GM19397 (cell line): ENCODE results near the gene THBS2.
"Not testable (repeated sequence)": the region's sequence is repeated elsewhere in the genome, so short reads cannot be mapped to it uniquely, and the experiment has no call there.

Experiments
- ATAC-seq: cut with Tn5 transposase; IDR thresholded peaks from one replicate; pipeline ENCODE4 v1.9.1; 2021; ENCODE audit warnings: mild to moderate bottlenecking, moderate library complexity; ENCODE audit not compliant: unreplicated experiment

Gene THBS2

DNA sequence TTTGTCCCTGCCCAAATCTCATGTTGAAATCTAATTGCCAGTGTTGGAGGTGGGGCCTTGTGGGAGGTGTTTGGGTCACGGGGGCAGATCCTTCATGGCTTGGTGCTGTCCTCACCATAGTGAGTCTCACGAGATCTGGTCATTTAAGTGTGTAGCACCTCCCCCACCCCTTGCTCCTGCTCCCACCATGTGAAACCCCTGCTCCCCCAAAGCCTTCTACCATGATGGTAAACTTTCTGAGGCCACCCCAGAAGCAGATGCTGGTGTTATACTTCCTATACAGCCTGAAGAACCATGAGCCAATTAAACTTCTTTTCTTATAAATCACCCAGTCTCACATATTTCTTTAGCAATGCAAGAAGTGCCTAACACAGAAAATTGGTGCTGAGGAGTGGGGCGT is 19.9 kb upstream of the THBS2 start:
- no peak for ATAC-seq

DNA sequence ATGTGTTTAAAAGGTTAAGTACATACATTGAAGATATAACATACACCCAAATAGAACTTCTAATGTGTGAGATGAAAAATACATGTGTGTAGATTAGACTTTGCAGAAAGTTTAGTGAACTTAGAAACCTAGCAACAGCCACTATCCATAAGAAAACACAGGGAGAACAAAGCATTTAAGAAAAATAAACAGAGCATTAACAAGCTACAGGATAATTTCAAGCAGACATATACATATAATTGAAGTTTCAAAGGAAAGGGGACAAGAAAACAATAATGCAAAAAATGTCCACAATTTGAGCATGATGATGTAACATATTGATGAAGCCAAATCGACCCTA is 18.2 kb upstream of the THBS2 start:
- no peak for ATAC-seq

DNA sequence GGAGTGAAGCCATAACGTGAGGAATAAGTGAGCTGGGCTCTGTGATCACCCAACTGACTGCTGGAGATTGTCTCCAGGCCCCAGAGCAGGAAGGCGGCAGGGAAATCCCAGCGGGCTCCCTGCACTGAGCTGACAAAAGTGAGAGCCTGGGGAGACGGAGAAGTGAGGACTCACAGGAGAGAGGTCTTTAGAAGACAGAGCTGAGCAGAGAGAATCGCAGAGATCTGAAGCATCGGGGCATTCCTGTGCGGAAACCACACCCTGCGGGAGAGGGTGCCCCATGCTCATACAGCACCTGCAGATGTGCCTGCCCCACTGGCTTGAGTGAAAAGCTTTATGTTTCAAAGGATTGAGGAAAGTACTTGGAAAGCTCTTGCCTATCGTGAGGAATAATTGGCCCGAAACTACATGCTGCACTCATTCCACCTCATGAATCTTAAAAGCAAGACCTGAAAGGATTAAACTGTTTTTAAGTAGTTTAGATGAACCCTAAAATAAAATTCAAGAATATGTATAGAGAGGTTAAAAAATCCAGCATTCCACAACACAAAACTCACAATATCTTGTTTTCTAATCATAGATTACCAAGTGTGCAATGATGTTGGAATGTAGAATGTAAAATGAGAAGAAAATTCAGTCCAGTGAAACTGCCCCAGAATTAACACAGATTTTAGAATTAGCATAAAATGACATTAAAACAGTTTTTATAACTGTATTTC is 17.7 kb upstream of the THBS2 start:
- no peak for ATAC-seq

DNA sequence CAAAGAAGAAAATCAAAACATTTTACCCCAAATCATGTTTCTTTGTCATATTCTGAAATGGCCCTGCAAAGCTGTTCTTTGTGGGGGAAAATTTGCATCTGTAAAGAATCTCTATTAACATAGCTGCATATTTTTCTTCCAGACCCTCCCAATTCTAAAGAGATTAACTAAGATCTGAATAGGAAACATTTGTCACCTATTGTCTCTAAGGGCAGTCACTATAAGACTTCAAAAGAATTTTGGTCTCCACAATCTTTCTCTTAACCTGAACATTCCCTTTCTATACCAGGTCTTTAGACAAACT is 16.4 kb upstream of the THBS2 start:
- ATAC-seq, result not testable (repeated sequence)

DNA sequence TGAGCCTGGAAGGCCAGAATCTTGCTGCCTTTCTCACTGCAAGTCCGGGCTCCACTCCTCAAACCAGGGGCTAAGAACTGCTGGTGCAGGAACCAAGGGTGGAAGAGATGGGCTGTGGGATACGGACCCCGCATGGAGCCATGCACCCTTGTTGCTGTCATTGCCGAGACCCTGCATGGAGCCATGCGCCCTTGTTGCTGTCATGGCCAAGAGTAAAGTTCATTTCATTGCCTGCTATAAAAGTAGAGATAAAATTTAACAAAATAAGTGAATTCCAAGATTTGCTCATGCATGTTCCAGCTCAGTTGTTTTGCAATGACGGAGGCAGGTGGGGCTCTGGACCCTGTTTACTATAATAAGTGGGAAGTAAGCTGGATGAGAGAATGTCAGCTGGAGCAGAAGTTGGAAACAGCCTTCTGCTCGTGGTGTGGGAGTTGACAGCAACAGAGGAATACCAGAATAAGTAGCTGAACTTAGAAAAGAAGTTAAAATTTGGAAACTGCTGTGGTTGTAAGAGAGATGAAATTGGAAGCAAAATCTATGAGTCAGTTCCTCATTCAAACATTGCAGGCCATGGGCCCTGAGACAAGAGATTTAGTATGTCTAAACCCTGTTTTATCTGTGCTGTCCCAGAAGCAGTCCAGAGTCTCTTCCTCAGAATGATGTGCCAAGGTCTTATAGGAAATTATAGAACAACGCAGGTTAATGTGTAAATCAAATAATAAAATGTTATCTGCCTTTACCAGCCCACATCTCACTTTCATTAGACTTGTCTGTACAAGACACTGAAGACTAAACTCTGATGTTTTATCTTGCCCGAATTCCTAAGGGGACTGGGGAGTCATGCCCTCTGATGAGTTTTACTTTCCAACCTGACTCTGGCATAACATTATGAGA is 15.8 kb upstream of the THBS2 start:
- no peak for ATAC-seq

DNA sequence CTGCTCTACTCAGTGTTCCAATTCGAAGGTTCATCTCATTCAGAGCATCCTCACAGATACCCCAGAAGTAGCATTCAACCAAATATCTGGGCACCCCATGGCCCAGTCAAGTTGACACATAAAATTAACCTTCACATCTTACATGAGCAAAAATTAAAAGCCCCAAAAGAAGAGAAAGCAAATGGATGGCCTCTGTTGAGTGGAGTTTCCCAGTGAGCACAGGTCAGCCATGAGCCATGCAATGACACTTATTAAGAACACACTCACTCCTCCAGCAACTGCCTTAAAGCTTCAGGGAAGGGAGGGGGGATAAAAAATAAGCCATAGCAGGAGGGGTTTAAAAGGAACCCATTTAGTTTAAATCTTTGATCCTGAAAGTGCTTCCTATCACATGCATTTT is 14.6 kb upstream of the THBS2 start:
- ATAC-seq, result no peak

DNA sequence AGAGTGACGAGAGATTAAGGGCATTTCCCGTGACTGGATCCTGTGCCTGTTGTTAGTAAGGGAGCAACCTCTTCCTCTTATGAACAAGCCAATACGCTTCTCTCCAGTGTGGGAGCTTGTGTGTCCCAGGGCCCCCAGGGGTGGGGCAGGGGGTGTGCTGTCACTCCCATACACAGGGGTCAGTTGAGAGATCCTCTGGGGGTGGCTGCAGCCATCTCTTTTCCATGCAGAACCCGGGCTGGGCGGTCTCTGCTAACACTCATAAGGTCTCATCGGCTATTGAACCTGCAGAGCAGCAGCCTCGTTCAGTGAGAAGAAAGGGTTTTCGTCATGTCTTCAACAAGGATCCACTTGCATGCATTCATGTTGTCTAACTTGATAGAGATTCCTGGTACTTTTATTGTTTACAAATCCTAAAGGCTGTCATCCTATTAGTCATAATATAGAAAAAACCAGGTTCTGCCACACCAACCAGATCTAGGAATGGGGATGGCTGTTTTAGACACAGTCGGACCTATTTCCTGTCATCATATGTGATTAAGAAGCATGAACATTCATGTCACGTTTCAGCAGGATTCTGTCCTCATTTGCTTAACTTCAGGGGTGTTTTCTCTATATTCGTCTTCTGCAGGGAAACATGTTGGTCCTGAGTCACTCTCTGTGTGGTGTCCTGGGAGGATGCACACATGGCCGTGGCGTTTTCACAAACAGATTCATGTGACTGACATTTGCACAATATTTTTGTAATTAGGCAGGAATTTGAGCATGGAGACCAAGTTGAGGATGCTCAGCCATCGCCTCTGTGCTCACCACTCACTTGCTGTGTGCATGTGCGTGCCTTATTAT is 13.3 kb upstream of the THBS2 start:
- no peak for ATAC-seq

DNA sequence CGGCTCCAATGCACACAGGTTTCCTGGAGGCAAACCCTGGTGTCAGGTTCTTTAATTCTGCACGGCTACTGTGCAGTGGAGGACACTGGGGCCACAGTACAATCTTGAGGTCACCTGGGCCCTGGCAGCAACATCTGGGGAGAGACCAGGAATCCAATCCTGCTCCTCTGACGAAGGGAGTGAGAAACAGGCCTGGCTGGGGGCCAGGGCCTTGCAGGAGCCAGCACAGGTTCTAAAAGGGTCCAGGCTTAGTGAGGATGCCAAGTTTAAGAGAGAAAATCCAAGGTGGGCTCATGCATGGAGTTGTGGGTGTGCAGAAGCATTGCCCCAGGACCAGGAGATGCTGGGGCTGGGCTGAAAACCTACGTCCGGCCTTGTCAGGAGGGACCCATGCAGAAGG is 12.6 kb upstream of the THBS2 start:
- no peak for ATAC-seq

DNA sequence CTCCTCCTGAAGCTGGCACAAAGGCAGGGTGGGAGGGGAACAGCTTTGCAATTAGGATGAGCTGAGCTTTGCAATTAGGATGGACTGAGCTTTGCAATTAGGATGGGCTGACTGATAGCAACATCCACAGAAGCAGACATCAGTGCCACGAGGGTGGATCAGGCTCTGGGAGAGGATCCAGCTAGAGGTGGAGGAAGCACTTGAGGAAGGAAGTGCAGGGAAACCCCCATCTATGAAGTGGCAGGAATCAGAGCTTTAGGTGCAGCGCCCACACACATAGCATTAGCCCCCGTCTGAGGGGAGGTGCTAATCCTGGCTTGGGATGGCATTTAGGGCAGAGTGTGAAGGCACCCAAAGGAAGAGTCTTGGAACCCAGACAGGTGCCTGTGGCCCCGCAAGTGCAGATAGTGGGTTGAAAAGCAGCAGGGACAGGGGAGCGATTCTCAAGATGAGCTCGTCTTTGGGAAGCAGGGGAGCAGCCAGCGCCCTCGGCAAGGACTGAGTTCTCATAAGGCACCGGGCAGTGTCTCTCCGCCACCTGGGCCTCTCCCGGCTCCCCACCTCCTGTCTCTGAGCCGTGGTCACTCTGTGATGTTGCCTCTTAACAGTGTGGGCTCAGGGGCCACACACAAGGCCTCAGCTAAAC is 12.0 kb upstream of the THBS2 start:
- no peak for ATAC-seq

DNA sequence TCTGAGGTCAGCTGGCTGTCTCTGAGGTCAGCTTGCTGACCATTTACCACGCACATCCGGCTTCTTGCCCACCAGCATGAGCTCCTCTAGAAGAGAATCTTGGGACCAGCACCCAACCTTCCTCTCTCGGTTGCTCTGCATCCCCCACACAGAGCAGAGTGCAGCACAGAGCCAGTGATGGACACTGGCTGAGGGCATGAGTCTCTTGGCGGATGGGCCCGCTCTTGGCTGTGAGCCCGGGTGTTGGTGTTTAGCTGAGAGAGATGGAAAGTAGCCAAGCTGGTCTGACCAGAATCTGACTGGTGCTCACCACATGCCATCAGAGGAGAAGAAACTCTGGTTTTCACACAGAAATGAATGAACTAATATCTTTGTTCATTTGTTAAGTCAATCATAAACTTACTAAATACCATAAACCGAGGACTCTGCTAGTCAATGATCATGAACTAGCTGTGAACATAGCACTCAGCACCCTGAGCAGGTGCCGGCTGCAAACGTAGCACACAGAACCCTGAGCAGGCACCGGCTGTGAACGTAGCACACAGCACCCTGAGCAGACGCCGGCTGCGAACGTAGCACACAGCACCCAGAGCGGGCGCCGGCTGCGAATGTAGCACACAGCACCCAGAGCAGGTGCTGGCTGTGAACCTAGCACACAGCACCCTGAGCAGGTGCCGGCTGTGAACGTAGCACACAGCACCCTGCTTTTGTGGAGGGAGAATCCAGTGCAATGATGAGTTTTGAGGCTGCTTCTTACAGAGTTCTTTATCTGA is 10.4 kb upstream of the THBS2 start:
- ATAC-seq, result no peak

DNA sequence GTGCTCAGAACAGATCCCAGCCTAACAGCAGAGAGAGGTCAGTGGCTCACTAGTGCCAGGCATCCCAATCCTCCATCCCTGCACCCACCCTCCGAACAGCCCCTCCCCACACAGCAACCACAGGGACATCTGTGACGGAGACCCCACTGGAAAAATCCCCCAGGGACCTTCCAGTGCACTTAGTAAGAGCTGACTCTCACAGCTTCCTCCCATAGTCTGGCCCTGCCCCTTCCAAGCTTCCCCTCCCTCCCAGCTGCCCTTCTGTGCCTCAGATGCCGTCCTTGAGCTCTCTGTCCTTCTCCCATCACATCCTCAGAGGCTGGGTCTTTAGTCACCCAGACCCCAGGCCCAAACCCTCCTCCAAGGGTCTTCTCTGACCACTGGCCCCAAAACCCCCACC is 9.7 kb upstream of the THBS2 start:
- no peak for ATAC-seq

DNA sequence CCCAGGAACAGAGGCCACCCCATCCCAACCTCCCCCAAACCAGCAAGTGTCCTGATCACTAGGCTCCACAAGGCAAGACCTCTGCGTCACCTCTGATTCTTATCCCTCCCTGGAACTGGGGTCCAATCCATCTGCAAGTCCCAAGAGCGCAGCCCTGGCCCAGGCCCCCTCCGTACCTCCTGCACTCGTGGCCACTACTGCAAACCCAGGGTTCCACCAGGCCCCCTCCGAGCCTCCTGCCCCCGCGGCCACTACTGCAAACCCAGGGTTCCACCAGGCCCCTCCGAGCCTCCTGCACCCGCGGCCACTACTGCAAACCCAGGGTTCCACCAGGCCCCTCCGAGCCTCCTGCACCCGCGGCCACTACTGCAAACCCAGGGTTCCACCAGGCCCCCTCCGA is 9.0 kb upstream of the THBS2 start:
- not testable (repeated sequence) for ATAC-seq

DNA sequence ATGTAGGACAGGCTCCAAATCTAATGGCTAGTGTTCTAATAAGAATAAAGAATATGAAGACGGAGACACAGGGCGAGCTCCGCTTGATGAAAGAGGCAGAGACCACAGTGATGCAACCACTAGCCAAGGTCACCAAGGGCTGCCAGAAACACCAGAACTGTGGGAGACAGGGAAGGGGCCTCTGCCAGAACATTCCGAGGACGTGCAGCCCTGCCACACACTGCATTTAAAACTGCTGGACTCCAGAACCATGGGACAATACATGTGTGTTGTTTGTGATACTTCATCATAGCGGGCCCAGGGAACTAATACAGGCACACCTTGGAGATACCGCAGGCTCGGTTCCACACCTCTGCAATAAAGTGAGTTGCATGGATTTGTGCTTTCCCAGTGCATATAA is 2.9 kb upstream of the THBS2 start:
- no peak for ATAC-seq

DNA sequence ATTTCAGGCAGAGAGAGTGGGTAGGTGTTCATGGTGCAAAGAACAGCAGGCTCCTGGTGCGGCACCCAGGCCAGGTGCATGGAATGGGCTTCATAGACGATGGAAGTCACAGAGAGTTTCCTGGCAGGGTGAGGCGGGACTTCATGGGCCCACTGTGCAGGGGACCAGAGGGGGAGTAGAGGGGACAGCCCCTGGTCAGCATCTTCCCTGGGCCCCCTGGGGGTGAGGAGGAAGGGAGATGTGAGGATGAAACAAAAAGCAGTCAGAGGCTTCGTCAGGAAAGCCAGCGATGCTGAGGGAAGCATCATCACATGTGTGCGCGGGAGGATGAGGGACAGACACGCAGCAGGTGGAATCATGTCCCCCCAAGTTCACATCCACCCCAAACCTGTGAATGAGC is 2.4 kb upstream of the THBS2 start:
- ATAC-seq, result no peak

DNA sequence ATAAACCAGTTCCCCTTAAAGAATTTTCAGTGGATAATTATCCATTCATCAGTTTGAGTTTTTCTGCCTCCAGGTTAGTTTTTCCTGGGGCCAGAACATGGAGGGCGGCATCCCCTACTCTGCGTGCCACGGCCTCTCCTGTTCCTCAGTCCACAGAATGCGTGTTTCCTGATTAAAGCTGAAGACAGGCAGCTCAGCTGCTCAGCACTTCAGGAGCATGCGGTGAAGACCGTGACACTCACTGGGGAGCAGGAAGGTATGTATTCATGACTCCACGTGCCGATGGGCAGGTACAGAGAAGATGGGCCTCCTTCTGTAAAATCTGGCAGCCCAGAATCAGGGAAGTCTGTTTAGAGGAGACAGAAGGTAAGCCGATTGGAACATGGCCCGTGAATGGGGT is 2.0 kb upstream of the THBS2 start:
- no peak for ATAC-seq

DNA sequence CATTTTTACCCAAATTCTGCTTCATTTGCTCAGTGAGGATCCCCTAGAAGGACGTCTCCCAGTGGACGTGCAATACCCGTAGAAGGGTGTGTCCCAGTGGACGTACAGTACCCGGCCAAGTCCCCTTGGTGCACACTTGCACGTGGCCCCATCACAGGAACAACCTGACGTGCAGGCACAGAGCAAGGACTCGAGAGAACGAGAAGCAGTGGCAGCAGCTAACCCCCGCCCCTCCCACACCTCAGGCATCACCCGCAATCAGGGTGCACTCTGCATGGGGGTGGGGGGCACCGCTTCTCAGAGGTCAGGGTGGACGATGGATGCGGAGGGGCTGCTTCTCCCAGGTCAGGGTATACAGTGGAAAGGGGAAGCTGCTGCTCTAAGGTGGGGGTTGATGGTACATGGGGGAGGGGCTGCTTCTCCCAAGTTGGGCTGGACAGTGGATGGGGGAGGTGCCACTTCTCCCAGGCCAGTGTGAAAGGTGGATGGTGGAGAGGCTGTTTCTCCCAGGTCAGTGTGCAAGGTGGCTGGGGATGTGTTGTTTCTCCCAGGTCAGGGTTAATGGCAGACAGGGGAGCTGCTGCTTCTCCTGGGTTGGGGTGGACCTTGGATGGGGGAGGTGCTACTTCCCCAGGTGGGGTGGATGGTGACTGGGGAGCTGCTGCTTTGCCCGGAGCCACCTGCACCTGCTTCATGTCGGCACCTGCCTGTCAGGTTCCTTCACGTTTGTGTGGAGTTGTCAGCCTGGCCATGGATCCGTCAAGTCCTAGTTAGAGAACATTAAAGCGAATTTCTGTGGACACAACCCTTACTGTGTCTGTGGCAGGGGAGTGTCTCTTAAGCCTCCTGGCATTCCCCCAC is 1.0 kb upstream of the THBS2 start:
- ATAC-seq, result no peak

DNA sequence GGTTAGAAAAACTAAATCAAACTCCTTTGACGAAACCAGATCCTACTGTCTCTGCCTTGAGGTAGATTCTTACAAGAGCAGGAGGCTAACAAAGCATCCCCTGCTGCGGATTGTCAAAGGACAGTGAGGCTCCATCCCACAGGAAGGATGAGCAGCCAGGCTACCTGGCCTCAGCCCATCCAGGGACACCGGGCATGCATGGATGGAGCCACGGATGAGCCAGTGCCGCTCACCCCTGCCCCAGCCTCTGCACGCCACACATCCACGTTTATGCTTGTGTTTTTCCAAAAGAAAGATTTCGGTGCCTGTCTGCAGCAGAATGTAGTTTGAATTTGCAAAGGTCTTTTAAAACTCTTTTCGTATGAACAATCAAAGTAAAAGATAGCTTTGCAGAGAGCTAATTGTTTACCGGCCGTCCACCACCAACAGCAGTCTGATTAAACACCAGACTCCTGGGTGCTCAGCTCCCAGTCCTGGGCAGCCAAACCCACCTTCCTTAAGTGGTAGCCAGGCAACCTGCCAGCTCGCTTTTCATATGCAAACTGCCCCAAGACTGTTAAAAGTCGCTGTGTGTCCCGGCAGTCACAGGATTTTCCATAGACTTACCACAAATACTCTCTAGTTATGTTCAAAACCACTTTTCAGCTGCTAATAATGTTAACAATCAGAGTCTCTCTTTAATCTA is 999 bp downstream of the THBS2 start:
- ATAC-seq, result no peak

DNA sequence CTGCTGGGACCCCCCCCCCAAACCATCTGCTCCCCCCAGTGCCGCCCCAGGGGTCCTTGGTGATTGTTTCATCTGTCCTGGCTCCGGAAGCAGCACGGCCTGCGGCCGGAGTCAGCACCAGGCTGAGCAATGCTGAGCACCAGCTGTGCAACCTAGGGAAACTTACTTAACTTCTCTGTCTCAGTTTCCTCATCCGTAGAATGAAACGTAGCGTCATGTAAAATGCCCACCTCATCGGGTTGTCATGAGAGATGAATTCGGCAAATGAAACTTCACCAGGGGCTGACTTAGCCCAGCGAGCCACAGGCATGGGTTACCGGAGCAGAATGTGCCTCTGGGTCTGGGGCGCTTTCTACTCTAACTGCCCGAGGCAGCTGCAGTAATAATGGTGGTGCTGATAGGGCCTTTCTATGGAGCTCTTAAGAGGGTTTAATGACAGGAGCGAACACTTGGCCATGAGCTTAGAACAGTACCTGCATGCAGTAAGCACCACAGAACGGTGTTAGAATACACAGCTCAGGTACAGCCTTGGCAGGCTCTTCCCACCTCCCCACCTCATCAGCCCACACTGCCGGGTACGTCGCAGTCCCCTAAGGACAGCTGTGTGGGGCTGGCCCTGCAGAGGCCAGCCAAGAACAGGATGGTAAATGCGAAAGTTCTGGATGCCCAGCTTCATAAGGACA is 1.7 kb downstream of the THBS2 start:
- no peak for ATAC-seq
